Measurements from ENCODE around the gene ASCC1. TPM values are rescaled to one million over a fixed set of nuclear protein-coding genes. Genes with fewer than 3 reads are reported as not detected.
"Not testable (repeated sequence)": the region's sequence is repeated elsewhere in the genome, so short reads cannot be mapped to it uniquely, and the experiment has no call there.

ASCC1 gene
- polyA plus RNA-seq, 1 donor (not counting 4 experiments of a cell fraction or from before 2014, with no cell fraction given) = 32.9 TPM

DNA sequence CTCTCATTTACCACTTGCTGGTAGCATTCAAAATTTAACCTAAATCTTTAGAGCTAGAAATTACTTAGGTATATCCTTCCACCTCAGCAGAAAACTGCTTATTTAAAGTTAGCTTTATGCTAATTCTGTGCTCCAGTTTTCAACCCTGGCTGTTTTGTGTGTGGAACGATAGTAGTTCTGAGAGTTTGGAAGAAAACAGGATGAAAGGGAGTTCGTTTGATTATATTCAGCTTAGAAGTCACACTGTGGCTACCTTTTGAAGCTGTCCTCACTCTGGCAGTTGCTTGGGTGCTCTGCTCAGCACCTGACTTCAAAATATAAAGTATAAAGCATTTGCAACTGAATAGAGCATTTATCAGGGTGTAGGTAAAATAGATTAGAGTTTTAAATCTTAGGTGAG, 2.6 kb upstream of the ASCC1 start:
- no peak for FAIRE-seq
- Histone ChIP-seq H3K4me3 (ENCODE audit: control insufficient read depth in 2 of 3, extremely low read depth in 1 of 3, insufficient read depth in 2 of 3, low read depth in 1 of 3, low read length in 3 of 3) (peak overlapping the region in 1 of 3 experiments; percentile 25), H3K27me3 (ENCODE audit: control insufficient read depth, extremely low read depth, insufficient read depth, low read length) (no peaks in the 10 kb centered on the region), H3K9me3 (ENCODE audit: control insufficient read depth, low read depth, low read length) (no peaks in the 10 kb centered on the region), H3K27ac (ENCODE audit: control insufficient read depth, insufficient read depth, low read length) (peak overlapping the region; percentile 26), H4K20me1 (ENCODE audit: control insufficient read depth, extremely low read depth, insufficient read depth, low read length) (no peaks in the 10 kb centered on the region), H3K9ac (ENCODE audit: control insufficient read depth, extremely low read depth, insufficient read depth, low read length) (no peak overlapping the region), H2AFZ (ENCODE audit: control insufficient read depth, low read length) (no peak overlapping the region), H3K4me1 (ENCODE audit: control insufficient read depth, extremely low read depth, insufficient read depth, low read length) (peaks cover 35% of the 10 kb centered on the region), H3K9me1 (ENCODE audit: control insufficient read depth, extremely low read depth, insufficient read depth, low read length) (no peaks in the 10 kb centered on the region), H3K79me2 (ENCODE audit: control insufficient read depth, insufficient read depth, low read length) (peaks cover 47% of the 10 kb centered on the region), H3K36me3 (ENCODE audit: control insufficient read depth in 2 of 2, extremely low read depth in 1 of 2, insufficient read depth in 2 of 2, low read length in 2 of 2) (peaks cover 0 to 5% of the 10 kb centered on the region in 2 experiments), H3K4me2 (ENCODE audit: control insufficient read depth, extremely low read depth, insufficient read depth, low read depth, low read length) (peak overlapping the region; percentile 56)
- TF ChIP-seq, protein P1, sequence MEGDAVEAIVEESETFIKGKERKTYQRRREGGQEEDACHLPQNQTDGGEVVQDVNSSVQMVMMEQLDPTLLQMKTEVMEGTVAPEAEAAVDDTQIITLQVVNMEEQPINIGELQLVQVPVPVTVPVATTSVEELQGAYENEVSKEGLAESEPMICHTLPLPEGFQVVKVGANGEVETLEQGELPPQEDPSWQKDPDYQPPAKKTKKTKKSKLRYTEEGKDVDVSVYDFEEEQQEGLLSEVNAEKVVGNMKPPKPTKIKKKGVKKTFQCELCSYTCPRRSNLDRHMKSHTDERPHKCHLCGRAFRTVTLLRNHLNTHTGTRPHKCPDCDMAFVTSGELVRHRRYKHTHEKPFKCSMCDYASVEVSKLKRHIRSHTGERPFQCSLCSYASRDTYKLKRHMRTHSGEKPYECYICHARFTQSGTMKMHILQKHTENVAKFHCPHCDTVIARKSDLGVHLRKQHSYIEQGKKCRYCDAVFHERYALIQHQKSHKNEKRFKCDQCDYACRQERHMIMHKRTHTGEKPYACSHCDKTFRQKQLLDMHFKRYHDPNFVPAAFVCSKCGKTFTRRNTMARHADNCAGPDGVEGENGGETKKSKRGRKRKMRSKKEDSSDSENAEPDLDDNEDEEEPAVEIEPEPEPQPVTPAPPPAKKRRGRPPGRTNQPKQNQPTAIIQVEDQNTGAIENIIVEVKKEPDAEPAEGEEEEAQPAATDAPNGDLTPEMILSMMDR (optimal IDR thresholded peaks at IDR 0.05 in 1 of 3, IDR thresholded peaks at IDR 0.05 in 1 of 3, conservative IDR thresholded peaks at IDR 0.05 in 1 of 3; ENCODE audit: extremely low read depth in 1 of 3, insufficient read depth in 2 of 3, low read length in 3 of 3) = no peak
- no peak for TF ChIP-seq EZH2 (IDR thresholded peaks at IDR 0.05; ENCODE audit: low read length)
- DNase-seq (ENCODE audit: low read depth, low spot score) = no peak
- dilution Hi-C loops (cut with MboI; ENCODE audit: extremely low pct_ligation_motif_present, low sequenced_read_pairs) = no loop called here

DNA sequence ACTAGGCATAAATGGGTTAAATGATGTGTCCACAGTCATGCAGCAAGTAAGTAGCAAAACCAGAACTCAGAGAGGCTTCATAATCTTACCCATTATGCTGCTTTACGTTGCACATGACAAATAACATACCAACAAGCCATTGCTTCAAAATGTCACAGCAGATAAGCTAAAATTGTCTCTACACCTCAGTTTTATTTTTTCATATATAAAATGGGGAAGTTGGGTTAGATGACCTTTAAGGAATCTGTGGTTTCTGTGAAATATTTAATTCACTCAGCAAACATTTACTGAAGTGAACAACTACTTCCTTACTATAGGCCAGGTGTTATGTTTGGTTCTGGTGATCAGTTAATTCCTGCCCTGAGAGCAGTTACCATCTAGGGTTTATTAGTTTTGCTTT, 2.2 kb upstream of the ASCC1 start:
- Histone ChIP-seq H3K9me3 (ENCODE audit: control insufficient read depth, low read depth, low read length) (no peaks in the 10 kb centered on the region), H4K20me1 (ENCODE audit: control insufficient read depth, extremely low read depth, insufficient read depth, low read length) (no peaks in the 10 kb centered on the region), H2AFZ (ENCODE audit: control insufficient read depth, low read length) (no peak overlapping the region), H3K9me1 (ENCODE audit: control insufficient read depth, extremely low read depth, insufficient read depth, low read length) (no peaks in the 10 kb centered on the region), H3K4me3 (ENCODE audit: control insufficient read depth in 2 of 3, extremely low read depth in 1 of 3, insufficient read depth in 2 of 3, low read depth in 1 of 3, low read length in 3 of 3) (peak overlapping the region in 2 of 3 experiments; percentile 25 to 27), H3K4me2 (ENCODE audit: control insufficient read depth, extremely low read depth, insufficient read depth, low read depth, low read length) (peak overlapping the region; percentile 56), H3K36me3 (ENCODE audit: control insufficient read depth in 2 of 2, extremely low read depth in 1 of 2, insufficient read depth in 2 of 2, low read length in 2 of 2) (peaks cover 0 to 4% of the 10 kb centered on the region in 2 experiments), H3K79me2 (ENCODE audit: control insufficient read depth, insufficient read depth, low read length) (peaks cover 43% of the 10 kb centered on the region), H3K9ac (ENCODE audit: control insufficient read depth, extremely low read depth, insufficient read depth, low read length) (no peak overlapping the region), H3K4me1 (ENCODE audit: control insufficient read depth, extremely low read depth, insufficient read depth, low read length) (peaks cover 35% of the 10 kb centered on the region), H3K27ac (ENCODE audit: control insufficient read depth, insufficient read depth, low read length) (peak overlapping the region; percentile 26), H3K27me3 (ENCODE audit: control insufficient read depth, extremely low read depth, insufficient read depth, low read length) (no peaks in the 10 kb centered on the region)
- dilution Hi-C loops (cut with MboI; ENCODE audit: extremely low pct_ligation_motif_present, low sequenced_read_pairs) = no loop called here
- FAIRE-seq (no peak), DNase-seq (ENCODE audit: low read depth, low spot score) (no peak)
- TF ChIP-seq EZH2 (IDR thresholded peaks at IDR 0.05; ENCODE audit: low read length) = no peak
- TF ChIP-seq, protein P1 (optimal IDR thresholded peaks at IDR 0.05 in 1 of 3, IDR thresholded peaks at IDR 0.05 in 1 of 3, conservative IDR thresholded peaks at IDR 0.05 in 1 of 3; ENCODE audit: extremely low read depth in 1 of 3, insufficient read depth in 2 of 3, low read length in 3 of 3) = no peak

DNA sequence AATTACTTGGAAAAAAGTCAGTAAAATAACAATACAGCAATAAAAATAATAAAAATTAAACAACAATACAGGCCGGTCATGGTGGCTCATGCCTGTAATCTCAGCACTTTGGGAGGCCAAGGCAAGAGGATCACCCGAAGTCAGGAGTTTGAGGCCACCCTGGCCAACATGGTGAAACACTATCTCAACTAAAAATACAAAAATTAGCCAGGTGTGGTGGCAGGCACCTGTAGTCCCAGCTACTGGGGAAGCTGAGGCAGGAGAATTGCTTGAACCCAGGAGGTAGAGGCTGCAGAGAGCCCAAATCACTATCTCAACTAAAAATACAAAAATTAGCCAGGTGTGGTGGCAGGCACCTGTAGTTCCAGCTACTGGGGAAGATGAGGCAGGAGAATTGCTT, 4.2 kb downstream of the ASCC1 start:
- DNase-seq (ENCODE audit: low read depth, low spot score); H2AFZ ChIP-seq (ENCODE audit: control insufficient read depth, low read length); H3K27ac ChIP-seq (ENCODE audit: control insufficient read depth, insufficient read depth, low read length); dilution Hi-C loops (cut with MboI; ENCODE audit: extremely low pct_ligation_motif_present, low sequenced_read_pairs); H3K9me3 ChIP-seq (ENCODE audit: control insufficient read depth, low read depth, low read length); FAIRE-seq; H4K20me1 ChIP-seq (ENCODE audit: control insufficient read depth, extremely low read depth, insufficient read depth, low read length); H3K9me1 ChIP-seq (ENCODE audit: control insufficient read depth, extremely low read depth, insufficient read depth, low read length); H3K4me3 ChIP-seq (ENCODE audit: control insufficient read depth in 2 of 3, extremely low read depth in 1 of 3, insufficient read depth in 2 of 3, low read depth in 1 of 3, low read length in 3 of 3); H3K27me3 ChIP-seq (ENCODE audit: control insufficient read depth, extremely low read depth, insufficient read depth, low read length); H3K4me2 ChIP-seq (ENCODE audit: control insufficient read depth, extremely low read depth, insufficient read depth, low read depth, low read length); H3K9ac ChIP-seq (ENCODE audit: control insufficient read depth, extremely low read depth, insufficient read depth, low read length): not testable (repeated sequence)
- Histone ChIP-seq H3K4me1 (ENCODE audit: control insufficient read depth, extremely low read depth, insufficient read depth, low read length) (peaks cover 12% of the 10 kb centered on the region), H3K79me2 (ENCODE audit: control insufficient read depth, insufficient read depth, low read length) (peaks cover 15% of the 10 kb centered on the region), H3K36me3 (ENCODE audit: control insufficient read depth in 2 of 2, extremely low read depth in 1 of 2, insufficient read depth in 2 of 2, low read length in 2 of 2) (peaks cover 6 to 11% of the 10 kb centered on the region in 2 experiments)

DNA sequence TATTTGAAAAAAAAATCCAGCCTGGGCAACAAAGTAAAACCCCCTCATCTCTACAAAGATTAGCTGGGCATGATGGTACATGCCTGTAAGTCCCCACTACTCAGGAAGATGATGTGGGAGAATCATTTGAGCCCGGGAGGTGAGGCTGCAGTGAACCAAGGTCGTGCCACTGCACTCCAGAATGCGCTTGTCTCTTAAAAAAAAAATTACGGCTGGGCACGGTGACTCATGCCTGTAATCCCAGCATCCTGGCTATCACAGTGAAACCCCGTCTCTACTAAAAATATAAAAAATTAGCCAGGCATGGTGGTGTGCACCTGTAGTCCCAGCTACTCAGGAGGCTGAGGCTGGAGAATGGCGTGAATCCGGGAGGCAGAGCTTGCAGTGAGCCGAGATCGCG, 4.7 kb downstream of the ASCC1 start:
- dilution Hi-C loops (cut with MboI; ENCODE audit: extremely low pct_ligation_motif_present, low sequenced_read_pairs) = not testable (repeated sequence)

More for the DNA sequence above, 4.7 kb downstream of the ASCC1 start:
- Histone ChIP-seq H3K79me2 (ENCODE audit: control insufficient read depth, insufficient read depth, low read length) (peaks cover 10% of the 10 kb centered on the region), H3K36me3 (ENCODE audit: control insufficient read depth in 2 of 2, extremely low read depth in 1 of 2, insufficient read depth in 2 of 2, low read length in 2 of 2) (peaks cover 10 to 11% of the 10 kb centered on the region in 2 experiments), H3K4me1 (ENCODE audit: control insufficient read depth, extremely low read depth, insufficient read depth, low read length) (peaks cover 10% of the 10 kb centered on the region)
- H3K9me1 ChIP-seq (ENCODE audit: control insufficient read depth, extremely low read depth, insufficient read depth, low read length); H3K4me2 ChIP-seq (ENCODE audit: control insufficient read depth, extremely low read depth, insufficient read depth, low read depth, low read length); H3K9me3 ChIP-seq (ENCODE audit: control insufficient read depth, low read depth, low read length); H3K4me3 ChIP-seq (ENCODE audit: control insufficient read depth in 2 of 3, extremely low read depth in 1 of 3, insufficient read depth in 2 of 3, low read depth in 1 of 3, low read length in 3 of 3); FAIRE-seq; H3K9ac ChIP-seq (ENCODE audit: control insufficient read depth, extremely low read depth, insufficient read depth, low read length); DNase-seq (ENCODE audit: low read depth, low spot score); H2AFZ ChIP-seq (ENCODE audit: control insufficient read depth, low read length); H3K27ac ChIP-seq (ENCODE audit: control insufficient read depth, insufficient read depth, low read length); H4K20me1 ChIP-seq (ENCODE audit: control insufficient read depth, extremely low read depth, insufficient read depth, low read length); H3K27me3 ChIP-seq (ENCODE audit: control insufficient read depth, extremely low read depth, insufficient read depth, low read length): not testable (repeated sequence)

Measured in keratinocyte (primary cell).